ENCODE measurements around the gene AP4M1. TPM values are rescaled to one million over a fixed set of nuclear protein-coding genes. Genes with fewer than 3 reads are reported as not detected.
"Not testable (repeated sequence)": the region's sequence is repeated elsewhere in the genome, so short reads cannot be mapped to it uniquely, and the experiment has no call there.

Gene AP4M1
- total RNA-seq, 1 experiment from 2014 or later, result 11.1 TPM

GRCh38 chr7:100142461-100142860, 41.0 kb downstream of the AP4M1 start:
- H3K36me3 ChIP-seq, result no peaks in the 10 kb centered on the region
- 0 out of 2 replicates have a peak, but pooled peaks cover 4% of the 10 kb centered on the region for H3K27me3 ChIP-seq (replicated peaks)
- H3K9me3 ChIP-seq (replicated peaks), result no peaks in the 10 kb centered on the region
- no peak overlapping the region for H3K4me3 ChIP-seq
- no peaks in the 10 kb centered on the region for H3K4me1 ChIP-seq (replicated peaks)
- DNase-seq (ENCODE audit: low read depth in 1 of 2, low spot score in 2 of 2), result no peak
- no peak overlapping the region for H3K27ac ChIP-seq

GRCh38 chr7:100146350-100146749, 44.9 kb downstream of the AP4M1 start:
- DNase-seq (ENCODE audit: low read depth in 1 of 2, low spot score in 2 of 2); H3K27ac ChIP-seq; H3K4me3 ChIP-seq; H3K36me3 ChIP-seq; H3K27me3 ChIP-seq (replicated peaks); H3K9me3 ChIP-seq (replicated peaks): not testable (repeated sequence)
- peaks cover 15% of the 10 kb centered on the region for H3K4me1 ChIP-seq (replicated peaks)

- H3K9me3 ChIP-seq (replicated peaks), result no peaks in the 10 kb centered on the region
- no peak overlapping the region for H3K4me3 ChIP-seq
- no peaks in the 10 kb centered on the region for H3K27me3 ChIP-seq (replicated peaks)
- no peak overlapping the region for H3K27ac ChIP-seq
- H3K4me1 ChIP-seq (replicated peaks), result peaks cover 15% of the 10 kb centered on the region
- no peak for DNase-seq (ENCODE audit: low read depth in 1 of 2, low spot score in 2 of 2)
- peaks cover 8% of the 10 kb centered on the region for H3K36me3 ChIP-seq
These were observed 45.8 kb downstream of the AP4M1 start for GRCh38 chr7:100147278-100147677.

GRCh38 chr7:100148225-100148558, 46.7 kb downstream of the AP4M1 start:
- Histone ChIP-seq H3K27ac (0 out of 2 replicates have a peak overlapping the region, but pooled peaks have one; percentile 5), H3K9me3 (replicated peaks) (no peaks in the 10 kb centered on the region), H3K36me3 (peaks cover 14% of the 10 kb centered on the region), H3K4me3 (peak overlapping the region; percentile 70), H3K27me3 (replicated peaks) (no peaks in the 10 kb centered on the region), H3K4me1 (replicated peaks) (peaks cover 15% of the 10 kb centered on the region)
- DNase-seq (ENCODE audit: low read depth in 1 of 2, low spot score in 2 of 2), result no peak

- peak; percentile 96 to 99 for DNase-seq (ENCODE audit: low read depth in 1 of 2, low spot score in 2 of 2)
- H3K4me1 ChIP-seq (replicated peaks), result peaks cover 15% of the 10 kb centered on the region
- H3K4me3 ChIP-seq, result peak within 1 kb of the TSS; percentile 70
- peaks cover 19% of the 10 kb centered on the region for H3K36me3 ChIP-seq
- no peaks in the 10 kb centered on the region for H3K27me3 ChIP-seq (replicated peaks)
- H3K9me3 ChIP-seq (replicated peaks), result no peaks in the 10 kb centered on the region
- H3K27ac ChIP-seq, result peak within 1 kb of the TSS; percentile 34; the same call in 1 of the 2 replicates
These were observed 47.3 kb downstream of the AP4M1 start, which contains the start of gene LAMTOR4 for GRCh38 chr7:100148559-100149328. TSS of gene LAMTOR4 (plus strand) at chr7:100148918. CDS start at chr7:100148973, 55 bp downstream.

- H3K27me3 ChIP-seq (replicated peaks), result no peaks in the 10 kb centered on the region
- H3K27ac ChIP-seq, result no peak overlapping the region
- no peaks in the 10 kb centered on the region for H3K9me3 ChIP-seq (replicated peaks)
These were observed 51.0 kb downstream of the AP4M1 start for GRCh38 chr7:100152404-100152803.

GRCh38 chr7:100152937-100153666, 51.7 kb downstream of the AP4M1 start:
- Histone ChIP-seq H3K27ac (no peak overlapping the region), H3K9me3 (replicated peaks) (no peaks in the 10 kb centered on the region), H3K27me3 (replicated peaks) (no peaks in the 10 kb centered on the region), H3K4me3 (no peak overlapping the region), H3K4me1 (replicated peaks) (peaks cover 24% of the 10 kb centered on the region), H3K36me3 (peaks cover 60% of the 10 kb centered on the region)
- no peak for DNase-seq (ENCODE audit: low read depth in 1 of 2, low spot score in 2 of 2)

More at GRCh38 chr7:100152404-100152803, 51.0 kb downstream of the AP4M1 start:
- Histone ChIP-seq H3K4me1 (replicated peaks) (peaks cover 20% of the 10 kb centered on the region), H3K4me3 (no peak overlapping the region), H3K36me3 (peaks cover 53% of the 10 kb centered on the region)
- DNase-seq (ENCODE audit: low read depth in 1 of 2, low spot score in 2 of 2), result no peak

GRCh38 chr7:100153708-100154535, 52.5 kb downstream of the AP4M1 start:
- Histone ChIP-seq H3K27ac (no peak overlapping the region), H3K36me3 (peaks cover 64% of the 10 kb centered on the region), H3K4me1 (replicated peaks) (peaks cover 20% of the 10 kb centered on the region), H3K9me3 (replicated peaks) (no peaks in the 10 kb centered on the region), H3K27me3 (replicated peaks) (no peaks in the 10 kb centered on the region), H3K4me3 (no peak overlapping the region)
- no peak for DNase-seq (ENCODE audit: low read depth in 1 of 2, low spot score in 2 of 2)

GRCh38 chr7:100154651-100155491, 53.4 kb downstream of the AP4M1 start:
- no peaks in the 10 kb centered on the region for H3K9me3 ChIP-seq (replicated peaks)
- peaks cover 64% of the 10 kb centered on the region for H3K36me3 ChIP-seq
- no peak for DNase-seq (ENCODE audit: low read depth in 1 of 2, low spot score in 2 of 2)
- no peak overlapping the region for H3K27ac ChIP-seq
- H3K4me3 ChIP-seq, result no peak overlapping the region
- peaks cover 14% of the 10 kb centered on the region for H3K4me1 ChIP-seq (replicated peaks)
- H3K27me3 ChIP-seq (replicated peaks), result no peaks in the 10 kb centered on the region

- no peak for DNase-seq (ENCODE audit: low read depth in 1 of 2, low spot score in 2 of 2)
- Histone ChIP-seq H3K27ac (no peak overlapping the region), H3K36me3 (peaks cover 64% of the 10 kb centered on the region), H3K4me1 (replicated peaks) (peaks cover 12% of the 10 kb centered on the region), H3K27me3 (replicated peaks) (no peaks in the 10 kb centered on the region), H3K9me3 (replicated peaks) (no peaks in the 10 kb centered on the region), H3K4me3 (no peak overlapping the region)
These were observed 54.3 kb downstream of the AP4M1 start for GRCh38 chr7:100155553-100156317.

GRCh38 chr7:100156331-100157068, 55.1 kb downstream of the AP4M1 start:
- Histone ChIP-seq H3K4me3 (peak overlapping the region; percentile 1; the same call in 1 of the 2 replicates), H3K27ac (no peak overlapping the region), H3K4me1 (replicated peaks) (peaks cover 12% of the 10 kb centered on the region), H3K27me3 (replicated peaks) (no peaks in the 10 kb centered on the region), H3K9me3 (replicated peaks) (no peaks in the 10 kb centered on the region), H3K36me3 (peaks cover 62% of the 10 kb centered on the region)
- DNase-seq (ENCODE audit: low read depth in 1 of 2, low spot score in 2 of 2), result no peak

- Histone ChIP-seq H3K27me3 (replicated peaks) (no peaks in the 10 kb centered on the region), H3K27ac (no peak overlapping the region), H3K9me3 (replicated peaks) (no peaks in the 10 kb centered on the region), H3K4me3 (peak overlapping the region; percentile 1; the same call in 1 of the 2 replicates), H3K36me3 (peaks cover 59% of the 10 kb centered on the region), H3K4me1 (replicated peaks) (peaks cover 12% of the 10 kb centered on the region)
- DNase-seq (ENCODE audit: low read depth in 1 of 2, low spot score in 2 of 2), result no peak
These were observed 55.6 kb downstream of the AP4M1 start for GRCh38 chr7:100157069-100157333.

Data from SJSA1 (cell line).